Anterior cingulate cortex (tissue), 58 donors: ENCODE measurements around the gene TRMT61A.

Experiments
- DNase-seq, 58 donors: peaks; one replicate each; lab custom pipeline; 2025; lab: John Stamatoyannopoulos, UW

The TRMT61A gene

DNA sequence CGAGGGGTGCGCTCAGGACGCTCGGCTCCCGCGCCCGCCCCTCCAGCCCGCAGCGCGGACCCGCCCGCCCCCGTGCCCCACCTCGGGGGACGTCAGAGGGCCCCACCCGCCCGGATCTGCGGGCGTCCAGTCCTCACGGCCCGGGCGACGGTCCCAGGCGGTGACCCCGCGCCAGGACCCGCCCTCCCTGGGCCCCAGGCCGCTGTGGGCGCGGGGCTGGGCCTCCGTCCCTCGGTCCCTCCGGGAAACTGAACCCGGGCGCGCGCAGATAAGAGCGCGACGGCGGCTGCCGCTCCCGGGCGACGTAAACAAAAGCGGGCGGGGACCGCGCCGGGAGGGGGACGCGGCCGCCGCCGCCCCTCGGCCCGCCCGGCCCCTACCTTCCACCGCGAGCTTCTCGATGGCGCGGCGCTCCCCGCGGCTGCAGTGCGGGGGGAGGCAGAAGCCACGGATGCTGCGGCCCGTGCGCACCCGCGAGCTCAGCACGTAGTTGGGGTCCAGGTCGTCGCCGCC lies 7.5 kb upstream of the TRMT61A start:
- DNase-seq = peak in 11 of 58 donors; percentile 63 to 86 (median 78)

- peak in 3 of 58 donors; percentile 34 to 60 (median 40) for DNase-seq
These were observed 6.9 kb upstream of the TRMT61A start for GRCh38 chr14:103521951-103522563.

- DNase-seq = peak in 52 of 58 donors; percentile 27 to 88 (median 75)
These were observed 6.1 kb upstream of the TRMT61A start, which contains the start of gene CKB for GRCh38 chr14:103522649-103523574. Gene CKB, minus strand, starts transcription at chr14:103522830. Its CDS starts 337 bp downstream, at chr14:103522493.

- no peak for DNase-seq
These were observed 5.4 kb upstream of the TRMT61A start for GRCh38 chr14:103523575-103523954.

- no peak for DNase-seq
These were observed 4.7 kb upstream of the TRMT61A start for GRCh38 chr14:103524002-103524935.

DNA sequence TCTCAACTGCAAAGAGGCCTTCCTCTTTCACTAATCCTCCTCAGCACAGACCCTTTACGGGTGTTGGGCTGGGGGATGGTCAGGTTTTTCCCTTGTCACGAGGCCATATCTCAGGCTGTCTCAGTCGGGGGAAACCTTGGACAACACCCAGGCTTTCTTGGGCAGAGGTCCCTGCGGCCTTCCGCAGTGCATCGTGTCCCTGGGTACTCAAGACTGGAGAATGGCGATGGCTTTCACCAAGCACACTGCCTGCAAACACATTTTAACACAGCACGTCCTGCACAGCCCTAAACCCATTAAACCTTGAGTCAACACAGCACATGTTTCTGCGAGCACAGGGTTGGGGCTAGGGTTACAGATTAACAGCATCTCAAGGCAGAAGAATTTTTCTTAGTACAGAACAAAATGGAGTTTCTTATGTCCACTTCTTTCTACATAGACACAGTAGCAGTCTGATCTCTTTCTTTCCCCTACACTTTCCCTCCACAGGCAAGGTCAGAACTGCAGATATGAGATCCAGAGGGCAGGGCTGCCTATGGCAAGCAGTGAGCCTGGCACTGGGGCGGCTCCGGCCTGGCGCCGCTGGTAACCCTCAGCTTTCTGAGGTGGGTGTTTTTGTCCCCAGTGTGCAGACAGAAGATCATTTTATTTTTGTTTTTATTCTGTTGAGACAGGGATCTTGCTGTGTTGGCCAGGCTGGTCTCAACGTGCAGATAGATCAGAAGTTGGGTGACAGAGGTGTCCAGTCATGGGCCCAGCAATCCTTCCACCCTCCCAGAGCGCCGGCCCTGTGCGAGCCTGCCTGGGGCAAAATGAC lies 3.4 kb upstream of the TRMT61A start:
- DNase-seq = peak in 1 of 58 donors; percentile 17

- DNase-seq = no peak
These were observed 2.6 kb upstream of the TRMT61A start for GRCh38 chr14:103526247-103526913.

- DNase-seq = no peak
These were observed 2.1 kb upstream of the TRMT61A start for GRCh38 chr14:103526914-103527248.

DNA sequence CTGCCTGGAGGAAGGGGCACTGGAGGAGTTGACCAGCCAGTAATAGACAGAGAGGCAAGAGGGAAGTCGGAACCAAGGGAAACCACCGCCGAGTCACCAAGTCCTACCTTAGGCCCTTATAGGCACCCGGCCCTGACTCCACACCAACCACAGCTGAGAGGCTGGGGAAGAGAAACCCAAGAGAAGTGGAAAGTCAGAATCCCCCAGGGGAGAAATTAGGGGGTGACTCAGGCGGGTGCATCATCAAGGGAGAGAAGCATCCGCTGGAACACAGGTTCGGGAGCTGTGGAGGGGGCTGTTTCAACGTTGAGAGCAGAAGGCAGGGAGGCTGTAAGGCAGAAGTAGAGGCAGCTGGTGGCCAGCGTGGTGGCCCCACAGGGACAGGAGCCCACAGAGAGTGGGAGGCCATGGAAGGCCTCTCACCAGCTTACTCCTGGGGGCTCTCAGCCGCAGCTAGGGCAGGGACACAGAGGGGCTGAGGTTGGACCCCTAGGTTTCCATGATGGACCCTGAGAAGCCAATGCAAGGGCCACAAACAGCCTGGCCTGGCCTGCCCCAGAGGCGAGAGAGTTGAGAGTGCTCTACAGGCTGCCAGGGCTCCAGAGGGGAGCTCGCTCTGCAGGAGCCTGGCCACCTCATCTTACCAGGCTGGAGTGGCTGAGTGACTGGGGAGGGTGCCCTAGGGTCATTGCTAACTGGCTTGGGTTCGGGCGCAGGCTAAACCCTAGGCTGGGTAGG lies 1.4 kb upstream of the TRMT61A start:
- DNase-seq = no peak

DNA sequence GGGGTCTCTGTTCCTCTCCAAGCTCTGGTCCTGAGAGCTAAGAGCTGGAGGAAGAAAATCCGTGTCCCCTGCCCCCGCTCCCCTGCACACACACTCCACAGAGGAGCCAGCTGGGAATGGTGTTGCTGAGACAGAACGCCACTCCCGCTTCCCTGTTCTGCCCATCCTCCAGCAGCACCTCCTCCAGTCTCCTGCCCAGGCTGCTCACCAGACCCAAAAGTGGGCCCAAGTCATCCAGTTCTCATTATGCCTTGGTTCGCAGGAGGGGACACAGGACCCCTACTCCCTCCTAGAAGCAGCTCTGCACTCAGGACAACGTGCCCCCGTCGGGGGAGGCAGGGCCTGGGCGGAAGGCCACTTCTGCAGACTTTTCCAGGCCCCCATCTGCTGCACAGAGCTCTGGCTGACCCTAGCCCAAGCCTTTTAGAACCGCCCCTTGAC lies 830 bp upstream of the TRMT61A start:
- DNase-seq = peak in 34 of 58 donors; percentile 27 to 74 (median 58)

DNA sequence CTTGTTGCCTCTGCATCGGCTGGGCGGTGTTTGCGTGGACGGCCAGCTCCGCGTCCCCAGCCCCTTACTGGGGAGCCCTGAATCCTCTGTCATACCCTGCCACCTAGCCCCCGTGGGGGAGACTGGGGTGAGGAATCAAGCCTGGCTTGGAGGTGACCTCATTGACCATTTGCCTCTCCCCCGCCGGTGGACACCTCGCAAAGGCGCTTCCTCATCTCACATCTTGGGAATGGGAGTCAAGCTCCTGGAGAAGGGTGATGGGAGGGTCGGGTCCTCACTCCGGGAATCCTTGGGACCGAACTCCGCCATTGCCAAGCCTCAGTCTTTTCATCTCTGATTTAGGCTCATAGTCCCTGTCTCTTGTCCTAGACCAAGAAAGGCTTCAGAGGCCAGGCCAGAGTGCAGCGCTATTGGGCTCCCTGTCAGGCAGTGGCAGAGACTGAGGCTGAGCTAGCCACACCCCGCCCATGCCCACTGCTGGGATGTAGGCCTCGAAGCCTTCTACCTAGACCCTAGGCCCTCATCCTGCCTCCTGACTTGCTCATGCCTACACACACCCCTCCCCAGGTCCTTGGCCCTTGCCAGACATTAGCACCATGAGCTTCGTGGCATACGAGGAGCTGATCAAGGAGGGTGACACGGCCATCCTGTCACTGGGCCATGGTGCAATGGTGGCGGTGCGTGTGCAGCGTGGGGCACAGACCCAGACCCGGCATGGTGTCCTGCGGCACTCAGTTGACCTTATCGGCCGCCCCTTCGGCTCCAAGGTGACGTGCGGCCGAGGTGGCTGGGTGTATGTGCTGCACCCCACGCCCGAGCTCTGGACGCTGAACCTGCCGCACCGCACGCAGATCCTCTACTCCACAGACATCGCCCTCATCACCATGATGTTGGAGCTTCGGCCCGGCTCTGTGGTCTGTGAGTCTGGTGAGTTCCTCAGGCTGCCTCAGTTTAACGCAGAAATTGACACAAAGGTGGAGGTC lies 678 bp downstream of the TRMT61A start:
- peak in 1 of 58 donors; percentile 53 for DNase-seq

- DNase-seq = no peak
These were observed 1.4 kb downstream of the TRMT61A start for GRCh38 chr14:103530390-103530789.

- DNase-seq = no peak
These were observed 1.8 kb downstream of the TRMT61A start for GRCh38 chr14:103530831-103531230.

DNA sequence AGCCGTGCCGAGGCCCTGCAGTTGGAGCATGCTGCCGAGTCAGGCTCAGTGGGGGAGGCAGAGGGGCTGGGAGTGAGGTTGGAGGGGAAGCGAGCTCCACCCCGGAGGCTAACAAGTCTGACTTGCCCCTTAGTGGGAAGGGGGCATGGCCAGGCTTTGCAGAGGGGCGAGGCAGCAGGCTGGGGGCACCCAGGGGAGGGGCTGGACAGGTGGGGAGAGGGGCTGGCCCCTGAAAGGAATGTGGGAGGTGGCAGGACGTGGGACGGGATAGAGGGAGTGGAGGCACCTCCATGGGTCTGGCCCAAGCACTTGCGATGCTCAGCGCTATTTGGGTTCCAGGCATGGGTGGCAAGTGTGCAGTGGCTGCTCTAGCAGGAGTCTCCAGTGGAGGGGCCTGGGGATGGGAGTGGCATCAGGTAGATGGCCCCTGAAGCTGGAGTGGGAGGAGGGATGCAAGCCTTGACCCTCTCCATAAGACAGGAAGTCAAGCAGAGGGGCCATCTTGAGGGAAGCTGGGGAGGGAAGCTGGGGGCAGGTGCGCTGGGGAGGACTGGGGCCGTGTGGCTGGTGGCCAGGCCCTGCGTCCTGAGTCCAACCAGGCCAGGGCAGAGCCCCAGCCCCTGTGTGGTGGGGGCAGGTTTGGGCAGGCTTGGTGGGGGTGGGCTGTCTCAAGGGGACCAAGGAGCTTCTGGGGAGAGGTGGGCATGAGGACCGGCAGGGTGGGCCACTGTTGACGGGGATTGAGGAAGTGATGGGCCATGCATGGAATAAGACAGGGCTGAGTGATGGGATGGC lies 2.6 kb downstream of the TRMT61A start:
- no peak for DNase-seq

GRCh38 chr14:103532216-103533136 lies 3.5 kb downstream of the TRMT61A start:
- DNase-seq = no peak
